ENCODE data around the gene EEF1G. TPM values are rescaled to one million over a fixed set of nuclear protein-coding genes. Genes with fewer than 3 reads are reported as not detected.

Gene EEF1G
- total and polyA plus RNA-seq, 2 of the 13 experiments (the other 11 are each of a cell fraction or from before 2014, with no cell fraction given): 1,787 to 2,144 TPM

- TF ChIP-seq CSRNP1 (CRISPR knock-in tag; IDR thresholded peaks at IDR 0.05): peak; percentile 75; the same call in 1 of the 2 replicates
- peak; percentile 91 for TF ChIP-seq ZNF317 (CRISPR knock-in tag; IDR thresholded peaks at IDR 0.05)
- peak; percentile 94 for TF ChIP-seq ZNF44 (CRISPR knock-in tag; IDR thresholded peaks at IDR 0.05)
- peak; percentile 90 for TF ChIP-seq ZNF580 (CRISPR knock-in tag; IDR thresholded peaks at IDR 0.05; ENCODE audit: borderline replicate concordance, low read depth)
- TF ChIP-seq REST (IDR thresholded peaks at IDR 0.05; ENCODE audit: borderline replicate concordance in 1 of 2, low read depth in 1 of 2, low read length in 2 of 2): no peak
- TF ChIP-seq ZNF326 (CRISPR knock-in tag; IDR thresholded peaks at IDR 0.05; ENCODE audit: borderline replicate concordance): no peak; the same call in 1 of the 2 replicates
- TF ChIP-seq ZFP91 (CRISPR knock-in tag; IDR thresholded peaks at IDR 0.05; ENCODE audit: borderline replicate concordance): peak; percentile 84
- TF ChIP-seq ZBTB39 (CRISPR knock-in tag; IDR thresholded peaks at IDR 0.05): peak; percentile 37; the same call in 1 of the 2 replicates
- TF ChIP-seq REPIN1 (CRISPR knock-in tag; IDR thresholded peaks at IDR 0.05; ENCODE audit: borderline replicate concordance, low read depth): peak; percentile 98
- no peak for TF ChIP-seq MTF1 (CRISPR knock-in tag; IDR thresholded peaks at IDR 0.05)
- no peak for TF ChIP-seq EHMT2 (IDR thresholded peaks at IDR 0.05; ENCODE audit: borderline replicate concordance, low read depth, low read length)
- no peak for TF ChIP-seq MLLT10 (CRISPR knock-in tag; IDR thresholded peaks at IDR 0.05)
- peak; percentile 99 for TF ChIP-seq MXI1 (IDR thresholded peaks at IDR 0.05; ENCODE audit: borderline replicate concordance, low read depth, low read length)
- TF ChIP-seq ZNF878 (CRISPR knock-in tag; IDR thresholded peaks at IDR 0.05): no peak
- peak; percentile 97 for TF ChIP-seq ELF1 (CRISPR knock-in tag; IDR thresholded peaks at IDR 0.05)
- no peak for TF ChIP-seq SKI (IDR thresholded peaks at IDR 0.05; ENCODE audit: partially characterized antibody)
- peak; percentile 94 for TF ChIP-seq ZNF430 (CRISPR knock-in tag; IDR thresholded peaks at IDR 0.05)
- no peak for TF ChIP-seq MEIS1 (CRISPR knock-in tag; IDR thresholded peaks at IDR 0.05; ENCODE audit: borderline replicate concordance)
- peak; percentile 99 for TF ChIP-seq SAP130 (CRISPR knock-in tag; IDR thresholded peaks at IDR 0.05; ENCODE audit: low read depth)
Observed at GRCh38 chr11:62621567-62622470, 48.1 kb upstream of the EEF1G start, which contains the start of gene B3GAT3 (continued).

All from HepG2 (cell line).